ENCODE measurements around the gene STX17.

The STX17 gene

GRCh38 chr9:99907208-99907532 lies 716 bp downstream of the STX17 start:
- DNase-seq (ENCODE audit: low spot score): no peak

- DNase-seq (ENCODE audit: low spot score): no peak
Measured at GRCh38 chr9:99911600-99911999, 5.1 kb downstream of the STX17 start.

DNA sequence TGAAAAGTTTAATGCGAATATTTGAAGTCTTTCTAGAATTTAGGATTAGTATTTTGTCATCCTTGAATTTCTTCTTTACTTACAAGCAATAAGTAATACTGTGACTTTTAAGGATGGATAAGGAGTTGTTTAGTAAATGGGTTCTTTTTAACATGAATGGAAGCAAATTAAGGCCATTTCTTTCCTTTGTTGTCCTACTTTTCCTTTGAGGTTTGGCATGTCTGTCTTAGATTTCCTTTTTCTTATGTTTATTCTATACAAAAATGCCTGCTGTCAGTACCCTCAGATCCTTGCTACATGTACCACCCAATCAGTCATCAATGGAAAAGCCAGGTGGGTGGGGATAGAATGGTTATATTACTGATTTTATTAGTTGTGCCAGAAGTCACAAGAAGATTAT lies 10.2 kb downstream of the STX17 start:
- DNase-seq (ENCODE audit: low spot score): no peak

GRCh38 chr9:99918134-99918533 lies 11.7 kb downstream of the STX17 start:
- no peak for DNase-seq (ENCODE audit: low spot score)

GRCh38 chr9:99919930-99920329 lies 13.5 kb downstream of the STX17 start:
- DNase-seq (ENCODE audit: low spot score): no peak

DNA sequence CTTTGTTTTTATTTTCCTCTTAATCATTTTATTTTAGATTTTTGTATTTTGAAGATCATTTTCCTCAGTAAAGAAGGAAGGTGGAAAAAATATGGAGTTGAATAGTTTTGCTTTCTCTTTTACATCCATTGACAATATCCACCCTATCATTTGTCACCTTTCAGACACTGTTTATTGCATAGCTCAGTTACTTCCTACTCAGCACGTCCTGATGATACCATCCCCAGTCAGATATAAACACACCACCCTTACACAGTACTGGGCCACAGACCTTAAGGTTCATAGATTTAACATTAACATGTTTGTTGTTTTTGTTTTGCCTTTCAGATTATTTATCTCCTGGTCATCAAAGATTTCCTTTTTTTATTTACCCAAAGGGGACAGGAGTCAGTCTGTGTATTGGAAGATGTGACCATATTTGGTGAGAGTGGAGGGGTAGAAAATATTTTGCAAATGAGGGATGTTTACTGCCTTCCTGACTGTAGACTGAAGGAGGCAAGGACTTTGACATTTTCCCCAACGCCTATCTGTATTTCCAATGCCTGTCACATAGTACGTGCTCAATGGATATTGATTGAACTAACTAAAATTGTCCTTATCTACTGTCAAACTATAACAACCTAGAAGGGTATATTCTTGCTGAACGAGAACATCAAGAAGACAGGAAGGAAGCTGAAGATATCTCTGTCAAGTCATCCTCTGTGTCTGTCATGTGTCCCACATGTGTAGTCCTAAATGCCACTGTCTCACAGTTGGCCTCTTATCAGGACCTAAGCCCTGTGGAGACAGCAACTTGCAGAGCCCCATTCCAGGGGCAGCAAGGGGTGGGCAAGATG lies 15.6 kb downstream of the STX17 start:
- DNase-seq (ENCODE audit: low spot score): no peak

GRCh38 chr9:99922711-99923030 lies 16.2 kb downstream of the STX17 start:
- DNase-seq (ENCODE audit: low spot score): no peak

GRCh38 chr9:99925541-99925940 lies 19.1 kb downstream of the STX17 start:
- no peak for DNase-seq (ENCODE audit: low spot score)

GRCh38 chr9:99929652-99930051 lies 23.2 kb downstream of the STX17 start:
- DNase-seq (ENCODE audit: low spot score): no peak

GRCh38 chr9:99931155-99931840 lies 24.8 kb downstream of the STX17 start:
- DNase-seq (ENCODE audit: low spot score): no peak

DNA sequence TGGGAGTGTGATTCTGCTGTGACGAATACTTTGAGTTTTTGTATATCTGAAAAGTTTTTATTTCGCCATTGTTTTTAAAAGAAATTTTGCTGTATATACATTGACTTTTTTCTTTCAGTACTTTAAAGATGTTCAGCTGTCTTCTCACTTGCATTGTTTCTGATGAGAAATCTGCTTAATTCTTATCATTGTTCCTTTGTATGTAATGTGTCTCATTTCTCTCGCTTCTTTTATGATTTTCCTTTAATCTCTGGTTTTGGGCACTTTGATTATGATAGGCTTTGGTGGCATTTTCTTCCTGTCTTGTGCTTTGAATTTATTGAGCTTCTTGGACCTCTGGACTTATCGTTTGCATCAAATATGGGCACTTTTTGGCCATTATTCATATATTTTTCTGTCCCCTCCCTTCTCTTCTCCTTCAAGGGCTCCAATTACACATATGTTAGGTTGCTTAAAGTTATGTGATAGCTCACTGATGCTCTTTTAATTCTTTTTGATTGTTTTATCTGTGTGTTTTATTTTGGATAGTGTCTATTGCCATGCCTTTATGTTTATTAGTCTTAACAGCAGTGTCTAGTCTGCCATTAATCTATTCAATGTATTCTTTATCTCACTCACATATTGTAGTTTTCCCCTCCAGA lies 30.6 kb downstream of the STX17 start:
- no peak for DNase-seq (ENCODE audit: low spot score)

DNA sequence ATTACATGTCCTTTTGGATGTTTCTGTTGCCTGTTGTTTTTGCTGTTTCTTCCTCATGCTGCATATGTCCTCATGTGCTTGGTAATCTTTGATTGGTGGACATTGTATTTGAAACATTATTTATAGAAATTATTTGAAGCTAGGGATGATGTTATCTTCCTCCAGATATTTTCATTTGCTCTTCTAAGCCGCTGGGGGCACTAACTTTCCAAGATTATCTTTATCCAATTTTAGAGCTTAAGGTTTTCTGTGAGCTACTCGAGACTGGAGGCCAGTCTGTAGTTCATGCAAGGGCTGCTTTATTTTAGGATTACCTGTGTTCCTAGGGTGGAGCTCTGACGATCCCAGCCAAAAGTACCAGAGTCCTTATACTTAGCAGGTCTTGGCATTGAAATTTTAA lies 40.9 kb downstream of the STX17 start:
- no peak for DNase-seq (ENCODE audit: low spot score)

DNA sequence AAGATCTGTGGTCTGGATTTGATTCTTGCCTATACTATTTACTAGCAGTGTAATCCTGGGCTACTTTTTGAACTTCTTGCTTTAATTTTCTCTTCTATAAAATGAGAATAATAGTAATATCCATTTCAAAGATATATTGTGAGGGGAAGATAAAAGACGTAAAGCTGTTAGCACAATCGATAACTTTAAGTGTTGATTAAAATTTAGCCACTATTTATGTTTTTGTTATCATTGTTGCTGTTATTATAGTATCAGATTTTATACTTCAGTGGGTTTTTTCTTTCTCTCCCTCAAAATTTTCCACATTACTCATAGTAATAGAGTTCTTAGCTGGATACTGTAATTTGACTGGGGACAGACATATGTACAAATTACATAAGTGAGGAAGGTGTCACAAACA lies 42.0 kb downstream of the STX17 start:
- no peak for DNase-seq (ENCODE audit: low spot score)

DNA sequence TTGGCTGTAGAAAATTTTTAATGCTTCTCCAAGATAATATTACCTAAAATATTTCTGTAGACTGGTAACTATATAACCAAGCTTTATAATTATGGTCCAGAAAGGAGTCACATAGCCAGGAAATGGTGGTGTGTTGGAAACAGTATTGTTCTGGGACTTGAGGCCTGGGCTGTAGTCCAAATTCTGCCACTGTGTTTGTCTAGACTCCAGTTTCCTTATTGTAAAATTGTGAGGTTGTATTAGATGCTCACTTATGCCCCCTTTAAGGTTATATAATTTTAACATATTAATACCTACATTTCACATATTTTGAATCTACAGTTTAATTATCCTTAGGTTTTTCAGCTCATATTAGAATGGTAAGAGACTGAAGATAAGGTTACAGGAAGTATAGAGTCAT lies 42.4 kb downstream of the STX17 start:
- DNase-seq (ENCODE audit: low spot score): no peak

DNA sequence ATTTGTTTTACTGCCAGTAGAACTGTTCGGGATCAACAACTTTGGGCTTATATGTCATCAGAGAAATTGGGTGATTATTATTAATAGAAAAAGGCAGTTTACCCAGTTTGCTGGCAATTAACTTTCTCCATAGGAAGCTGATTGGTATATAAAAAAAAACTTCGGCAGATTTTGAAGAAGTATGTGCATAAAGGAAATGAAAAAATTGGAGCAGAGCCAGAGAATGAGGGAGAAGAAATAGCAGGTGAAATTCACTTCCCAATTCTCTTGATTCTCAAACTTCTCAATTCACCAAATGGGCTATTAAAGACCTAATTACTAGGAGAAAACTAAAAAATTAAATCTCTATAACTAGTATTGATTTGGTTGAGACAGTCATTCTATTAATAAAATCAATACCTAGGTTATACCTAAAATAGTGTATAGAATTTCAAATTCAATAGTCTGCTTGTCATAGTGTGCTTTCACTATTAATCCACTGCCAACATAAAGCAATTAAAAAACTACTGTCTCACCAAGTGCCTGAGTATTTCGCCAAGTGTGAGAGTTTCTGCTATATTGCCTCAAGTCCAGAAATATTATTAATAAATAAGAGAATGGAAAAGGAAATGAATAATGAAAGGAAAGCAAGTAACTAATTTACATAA lies 47.5 kb downstream of the STX17 start:
- no peak for DNase-seq (ENCODE audit: low spot score)

- no peak for DNase-seq (ENCODE audit: low spot score)
Measured at GRCh38 chr9:99954819-99955218, 48.4 kb downstream of the STX17 start.

DNA sequence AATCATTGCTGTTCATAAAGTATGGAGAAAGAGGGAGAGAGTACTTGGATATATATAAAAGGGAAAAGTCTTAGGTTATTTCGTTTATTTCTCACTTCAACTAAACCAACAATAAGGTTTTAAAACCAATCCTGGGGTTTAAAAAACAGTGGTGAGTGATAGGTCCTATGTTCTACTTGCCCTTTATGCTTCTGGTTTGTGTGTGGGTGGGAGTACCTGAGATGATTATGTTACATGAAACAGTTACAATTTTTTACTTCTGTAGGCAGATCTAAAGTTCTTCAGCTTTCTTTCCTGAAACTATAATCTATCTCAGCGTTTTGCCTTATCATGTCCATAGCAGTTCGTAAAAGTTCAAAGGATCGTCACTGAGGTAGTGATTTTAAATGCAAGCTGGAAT lies 49.2 kb downstream of the STX17 start:
- no peak for DNase-seq (ENCODE audit: low spot score)

DNA sequence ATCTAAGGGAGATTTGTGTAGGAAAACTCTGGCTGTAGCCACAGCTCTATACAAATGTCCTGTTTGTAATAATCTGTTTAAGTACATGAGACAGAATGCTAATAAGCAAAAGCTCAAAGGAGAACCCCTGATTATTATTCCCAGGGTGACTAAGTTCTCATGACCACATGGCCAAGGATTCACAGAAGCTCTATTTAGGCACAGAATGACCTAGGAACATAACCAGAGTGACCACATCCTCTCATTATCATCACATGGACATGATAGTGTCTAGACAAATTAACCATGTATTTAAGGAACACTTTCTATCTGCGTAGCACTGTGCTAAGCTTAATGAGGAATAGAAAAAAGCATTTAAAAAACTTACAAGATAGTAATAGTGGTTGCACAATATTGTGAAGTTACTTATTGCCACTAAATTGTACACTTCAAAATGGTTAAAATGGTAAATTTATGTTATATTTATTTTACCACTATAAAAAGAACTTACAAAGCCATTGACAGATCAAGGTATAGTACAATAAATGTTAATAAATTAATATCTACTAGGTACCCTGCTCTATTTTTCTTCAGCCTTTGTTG lies 56.3 kb downstream of the STX17 start:
- DNase-seq (ENCODE audit: low spot score): no peak

DNA sequence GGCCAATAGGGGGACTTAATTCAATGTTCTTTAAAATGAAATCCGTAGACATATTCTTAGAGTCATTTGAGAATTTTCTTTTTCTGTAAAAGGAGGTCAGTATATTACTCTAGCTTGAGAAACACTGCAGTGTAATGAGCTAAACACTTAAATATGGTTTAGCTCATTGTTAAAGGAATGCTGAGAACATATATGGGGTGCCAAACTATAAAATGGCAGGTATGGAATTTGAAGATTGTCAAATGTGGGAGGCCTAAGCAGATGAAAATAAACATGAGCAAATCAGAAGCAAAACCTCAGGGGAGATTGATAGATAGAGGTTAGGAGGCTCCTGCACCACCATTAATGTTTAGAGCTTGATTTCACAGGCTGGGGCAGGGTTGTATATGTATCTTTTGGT lies 57.9 kb downstream of the STX17 start:
- no peak for DNase-seq (ENCODE audit: low spot score)

DNA sequence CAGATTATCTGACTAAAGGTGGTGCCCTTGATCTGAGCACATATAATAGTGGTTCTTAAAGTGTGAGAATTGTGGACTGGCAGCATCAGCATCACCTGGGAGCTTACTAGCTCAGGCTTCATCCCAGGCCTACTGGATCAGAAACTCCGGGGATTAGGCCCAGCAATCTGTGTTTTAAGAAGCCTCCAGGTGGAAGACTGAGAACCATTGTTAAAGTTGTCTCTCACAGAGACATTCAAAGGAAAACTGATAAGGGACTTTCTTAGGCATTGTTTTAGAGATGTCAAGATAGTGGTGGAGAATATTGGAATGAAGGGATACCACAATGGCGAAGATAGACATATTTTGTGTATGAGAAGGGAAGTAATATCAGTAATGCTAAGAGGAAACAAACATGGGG lies 59.5 kb downstream of the STX17 start:
- no peak for DNase-seq (ENCODE audit: low spot score)

- peak; percentile 58 for DNase-seq (ENCODE audit: low spot score)
Measured at GRCh38 chr9:99966716-99967115, 60.3 kb downstream of the STX17 start.

GRCh38 chr9:99967457-99967856 lies 61.0 kb downstream of the STX17 start:
- no peak for DNase-seq (ENCODE audit: low spot score)

- DNase-seq (ENCODE audit: low spot score): no peak
Measured at GRCh38 chr9:99970481-99970880, 64.0 kb downstream of the STX17 start.

Data from LoVo (cell line).